ENCODE measurements around the gene DOCK7. TPM values are rescaled to one million over a fixed set of nuclear protein-coding genes. Genes with fewer than 3 reads are reported as not detected.

DOCK7 gene
- total RNA-seq, 1 donor from 2014 or later, result 13.4 TPM

- no peak overlapping the region for H3K4me3 Mint-ChIP-seq
- POLR2A ChIA-PET, result no interaction called here
- no peak for TF ChIP-seq CTCF (IDR thresholded peaks at IDR 0.05)
- H3K9me3 Mint-ChIP-seq, result peaks cover 4% of the 10 kb centered on the region
- CTCF ChIA-PET, result no interaction called here
- H3K4me1 Mint-ChIP-seq, result no peaks in the 10 kb centered on the region
- H3K27me3 Mint-ChIP-seq, result no peaks in the 10 kb centered on the region
- intact Hi-C loops (cut with micrococcal nuclease), result no loop called here
- peaks cover 3% of the 10 kb centered on the region for H3K36me3 Mint-ChIP-seq (ENCODE audit: low read depth)
- ATAC-seq (ENCODE audit: low read depth) (no peak), DNase-seq (no peak)
- no peak overlapping the region for H3K27ac Mint-ChIP-seq
Measured at GRCh38 chr1:62595647-62596046, 92.5 kb downstream of the DOCK7 start.

DNA sequence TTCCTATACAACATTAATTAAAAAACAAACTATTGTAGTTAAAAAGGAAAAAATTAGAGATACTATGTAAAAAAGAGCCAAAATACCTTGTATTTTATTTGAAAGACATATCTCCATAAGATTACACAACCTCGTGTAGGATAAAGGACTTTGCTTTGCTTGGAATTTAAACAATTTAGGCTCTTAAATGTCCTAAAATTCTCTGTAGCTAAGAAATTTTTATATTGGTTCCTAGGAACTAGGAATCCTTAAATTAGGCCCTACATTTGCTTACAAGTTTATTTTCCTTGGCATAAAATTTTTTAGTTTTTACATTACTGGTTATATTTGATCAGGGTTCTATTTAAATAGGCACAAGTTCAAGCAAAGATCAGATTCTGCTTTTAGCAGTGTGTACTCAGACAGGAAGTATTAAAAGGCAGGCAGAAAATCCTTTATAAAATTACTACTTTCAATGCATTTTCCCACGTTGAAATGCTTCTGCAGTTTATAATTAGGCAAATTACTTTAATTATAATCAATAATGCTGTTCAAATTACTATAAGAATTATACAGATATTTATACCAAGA lies 94.3 kb downstream of the DOCK7 start:
- intact Hi-C loops (cut with micrococcal nuclease), result no loop called here
- TF ChIP-seq CTCF (IDR thresholded peaks at IDR 0.05), result no peak
- ChIA-PET POLR2A (no interaction called here), CTCF (no interaction called here)
- ATAC-seq (ENCODE audit: low read depth), result no peak
- Mint-ChIP-seq H3K36me3 (ENCODE audit: low read depth) (peaks cover 5% of the 10 kb centered on the region), H3K27ac (no peak overlapping the region), H3K9me3 (peaks cover 4% of the 10 kb centered on the region), H3K4me3 (no peak overlapping the region), H3K27me3 (no peaks in the 10 kb centered on the region), H3K4me1 (no peaks in the 10 kb centered on the region)
- no peak for DNase-seq

GRCh38 chr1:62590970-62591368 lies 97.2 kb downstream of the DOCK7 start:
- Mint-ChIP-seq H3K4me3 (no peak overlapping the region), H3K36me3 (ENCODE audit: low read depth) (peaks cover 5% of the 10 kb centered on the region), H3K9me3 (peaks cover 4% of the 10 kb centered on the region), H3K4me1 (no peaks in the 10 kb centered on the region), H3K27me3 (no peaks in the 10 kb centered on the region), H3K27ac (no peak overlapping the region)
- ATAC-seq (ENCODE audit: low read depth) (no peak), DNase-seq (no peak)
- no peak for TF ChIP-seq CTCF (IDR thresholded peaks at IDR 0.05)
- CTCF ChIA-PET, result no interaction called here
- POLR2A ChIA-PET, result no interaction called here
- intact Hi-C loops (cut with micrococcal nuclease), result no loop called here

DNA sequence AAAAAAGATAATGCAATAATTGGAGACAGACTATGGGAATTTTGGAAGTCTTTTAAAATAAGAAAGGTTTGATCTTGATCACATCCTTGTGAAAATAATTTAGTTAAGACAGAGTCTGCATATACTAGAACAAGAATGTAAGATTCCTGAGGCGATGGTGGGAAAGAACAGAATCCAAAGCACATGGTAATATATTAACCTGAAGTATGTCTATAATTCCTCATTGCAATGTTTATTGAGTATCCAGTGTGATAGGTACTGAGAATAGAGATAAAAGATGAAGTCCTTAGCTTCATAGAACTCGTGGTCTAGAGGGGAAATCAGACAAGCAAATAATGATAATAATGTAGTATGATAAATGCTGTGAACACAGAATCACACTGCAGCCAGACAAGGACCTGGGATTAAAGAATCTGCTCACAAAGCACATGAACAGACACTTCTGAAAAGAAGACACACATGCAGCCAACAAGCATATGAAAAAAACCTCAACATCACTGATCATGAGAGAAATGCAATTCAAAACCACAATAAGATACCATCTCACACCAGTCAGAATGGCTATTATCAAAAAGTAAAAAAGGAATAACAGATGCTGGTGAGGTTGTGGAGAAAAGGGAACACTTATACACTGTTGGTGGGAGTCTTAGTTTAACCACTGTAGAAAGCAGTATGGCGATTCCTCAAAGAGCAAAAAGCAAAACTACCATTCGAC lies 97.8 kb downstream of the DOCK7 start:
- Mint-ChIP-seq H3K36me3 (ENCODE audit: low read depth) (peaks cover 8% of the 10 kb centered on the region), H3K9me3 (peaks cover 4% of the 10 kb centered on the region), H3K27ac (no peak overlapping the region), H3K4me1 (no peaks in the 10 kb centered on the region), H3K4me3 (no peak overlapping the region), H3K27me3 (no peaks in the 10 kb centered on the region)
- TF ChIP-seq CTCF (IDR thresholded peaks at IDR 0.05), result no peak
- CTCF ChIA-PET, result no interaction called here
- no peak for DNase-seq
- POLR2A ChIA-PET, result no interaction called here
- no peak for ATAC-seq (ENCODE audit: low read depth)
- intact Hi-C loops (cut with micrococcal nuclease), result no loop called here

- intact Hi-C loops (cut with micrococcal nuclease), result no loop called here
- H3K4me1 Mint-ChIP-seq, result no peaks in the 10 kb centered on the region
- H3K4me3 Mint-ChIP-seq, result no peak overlapping the region
- ATAC-seq (ENCODE audit: low read depth) (no peak), DNase-seq (no peak)
- peaks cover 4% of the 10 kb centered on the region for H3K9me3 Mint-ChIP-seq
- no peaks in the 10 kb centered on the region for H3K27me3 Mint-ChIP-seq
- TF ChIP-seq CTCF (IDR thresholded peaks at IDR 0.05), result no peak
- ChIA-PET CTCF (no interaction called here), POLR2A (interaction anchor here (0.7 kb wide), 1 partner anchor 221 kb away, joined by 6 read pairs; no protein-coding TSS in a partner anchor)
- H3K27ac Mint-ChIP-seq, result no peak overlapping the region
- H3K36me3 Mint-ChIP-seq (ENCODE audit: low read depth), result peaks cover 11% of the 10 kb centered on the region
Measured at GRCh38 chr1:62589321-62589720, 98.9 kb downstream of the DOCK7 start.

Measured in activated B cell treated with CpG ODN at 0.5 μM for 24 hours (primary cell).